GDM1 (cell line): Measurements from ENCODE around the gene BRINP3.

ENCODE experiments used
- DNase-seq: peaks from one replicate; lab custom pipeline; 2025; lab: John Stamatoyannopoulos, UW

BRINP3 gene

GRCh38 chr1:190322274-190322673 lies 155.4 kb downstream of the BRINP3 start:
- DNase-seq = no peak

- DNase-seq = no peak
Measured at GRCh38 chr1:190320952-190321351, 156.7 kb downstream of the BRINP3 start.

- DNase-seq = no peak
Measured at GRCh38 chr1:190312763-190313162, 164.9 kb downstream of the BRINP3 start.

- no peak for DNase-seq
Measured at GRCh38 chr1:190303501-190303900, 174.2 kb downstream of the BRINP3 start.

GRCh38 chr1:190296453-190296852 lies 181.2 kb downstream of the BRINP3 start:
- no peak for DNase-seq

- DNase-seq = no peak
Measured at GRCh38 chr1:190289897-190290296, 187.8 kb downstream of the BRINP3 start.

- DNase-seq = no peak
Measured at GRCh38 chr1:190286111-190286510, 191.6 kb downstream of the BRINP3 start.

- DNase-seq = no peak
Measured at GRCh38 chr1:190277107-190277506, 200.6 kb downstream of the BRINP3 start.

GRCh38 chr1:190274721-190275120 lies 202.9 kb downstream of the BRINP3 start:
- DNase-seq = no peak

- no peak for DNase-seq
Measured at GRCh38 chr1:190273161-190273560, 204.5 kb downstream of the BRINP3 start.

GRCh38 chr1:190262538-190262937 lies 215.1 kb downstream of the BRINP3 start:
- DNase-seq = no peak

GRCh38 chr1:190259424-190259823 lies 218.2 kb downstream of the BRINP3 start:
- no peak for DNase-seq

GRCh38 chr1:190258003-190258402 lies 219.7 kb downstream of the BRINP3 start:
- no peak for DNase-seq

- DNase-seq = no peak
Measured at GRCh38 chr1:190252046-190252445, 225.6 kb downstream of the BRINP3 start.

- DNase-seq = no peak
Measured at GRCh38 chr1:190250368-190250767, 227.3 kb downstream of the BRINP3 start.

GRCh38 chr1:190244406-190244805 lies 233.3 kb downstream of the BRINP3 start:
- DNase-seq = no peak

- DNase-seq = no peak
Measured at GRCh38 chr1:190243056-190243455, 234.6 kb downstream of the BRINP3 start.

- no peak for DNase-seq
Measured at GRCh38 chr1:190226006-190226405, 251.7 kb downstream of the BRINP3 start.

GRCh38 chr1:190212450-190212849 lies 265.2 kb downstream of the BRINP3 start:
- DNase-seq = no peak

- no peak for DNase-seq
Measured at GRCh38 chr1:190207733-190208132, 269.9 kb downstream of the BRINP3 start.

- no peak for DNase-seq
Measured at GRCh38 chr1:190205713-190206112, 272.0 kb downstream of the BRINP3 start.

- DNase-seq = no peak
Measured at GRCh38 chr1:190196020-190196419, 281.6 kb downstream of the BRINP3 start.

- DNase-seq = no peak
Measured at GRCh38 chr1:190193508-190194115, 284.1 kb downstream of the BRINP3 start.

- DNase-seq = no peak
Measured at GRCh38 chr1:190192627-190193026, 285.0 kb downstream of the BRINP3 start.

GRCh38 chr1:190183588-190183987 lies 294.1 kb downstream of the BRINP3 start:
- DNase-seq = no peak
